IMR-90 (cell line): Measurements from ENCODE around the gene CLSTN3. TPM values are rescaled to one million over a fixed set of nuclear protein-coding genes. Genes with fewer than 3 reads are reported as not detected.

Source experiments
- ATAC-seq: fragments of 200-7000 bp; cut with Tn5 transposase; 2 replicates; pipeline ENCODE4 v1.9.1; 2020; ENCODE audit warnings: low read depth, mild to moderate bottlenecking, moderate library complexity
- BruUV-seq: library from RNA; stranded (reverse); fragments of 400-500 nt; replicated peaks from 2 replicates; lab custom pipeline; 2021; lab: Mats Ljungman, UMichigan
- CTCF ChIA-PET: fragments of 300-600 bp; formaldehyde crosslinking; extraction: SDS; loops from one replicate; lab custom pipeline; 2021; ENCODE audit warnings: antibody characterized with exemption; lab: Yijun Ruan, JAX
- POLR2A ChIA-PET: fragments of 300-600 bp; sonication (Branson Sonifier 250); formaldehyde crosslinking; loops from one replicate; lab custom pipeline; 2022; ENCODE audit warnings: antibody characterized with exemption; ENCODE audit not compliant: unreplicated experiment; lab: Charles Lee
- DNase-seq: peaks from one replicate; pipeline ENCODE4 v3.0.0; 2013
- H2AFZ ChIP-seq: replicated peaks from 2 replicates; pipeline ENCODE3; 2013; ENCODE audit warnings: low read length, mild to moderate bottlenecking; ENCODE audit not compliant: poor library complexity
- H2AK5ac ChIP-seq: 2 replicates; pipeline ENCODE4 v1.6.1; 2013; ENCODE audit warnings: low read depth, low read length, inconsistent platforms
- H2AK9ac ChIP-seq: replicated peaks from 2 replicates; pipeline ENCODE3; 2013; ENCODE audit warnings: mild to moderate bottlenecking, low read depth, low read length, moderate library complexity; ENCODE audit not compliant: poor library complexity
- H2BK120ac ChIP-seq: 2 replicates; pipeline ENCODE4 v1.6.1; 2013; ENCODE audit warnings: low read depth, low read length, inconsistent platforms
- H2BK15ac ChIP-seq: 3 replicates; pipeline ENCODE4 v1.6.1; 2013; ENCODE audit warnings: low read depth, low read length, inconsistent platforms
- H2BK20ac ChIP-seq: 2 replicates; pipeline ENCODE4 v1.6.1; 2013; ENCODE audit warnings: low read depth, mild to moderate bottlenecking, inconsistent platforms, low read length, moderate library complexity
- H2BK5ac ChIP-seq: 2 replicates; pipeline ENCODE4 v1.6.1; 2013; ENCODE audit warnings: mild to moderate bottlenecking, low read depth, low read length, inconsistent platforms; ENCODE audit not compliant: poor library complexity, severe bottlenecking
- H3K14ac ChIP-seq: replicated peaks from 2 replicates; pipeline ENCODE4 v1.6.1; 2013; ENCODE audit warnings: low read depth, low read length, inconsistent platforms
- H3K18ac ChIP-seq: 2 replicates; pipeline ENCODE4 v1.6.1; 2013; ENCODE audit warnings: low read depth, low read length, control low read depth
- H3K23ac ChIP-seq: 2 replicates; pipeline ENCODE4 v1.6.1; 2013; ENCODE audit warnings: low read depth, low read length, inconsistent platforms
- H3K27ac ChIP-seq: 2 replicates; pipeline ENCODE4 v1.5.1; 2013; ENCODE audit warnings: mild to moderate bottlenecking, control low read depth, low read length; ENCODE audit not compliant: insufficient read depth
- H3K27me3 ChIP-seq: 2 replicates; pipeline ENCODE4 v1.6.1; 2013; ENCODE audit warnings: low read length; ENCODE audit not compliant: control insufficient read depth, insufficient read depth
- H3K36me3 ChIP-seq: 2 replicates; pipeline ENCODE4 v1.6.1; 2013; ENCODE audit warnings: low read length, mixed read lengths; ENCODE audit not compliant: control insufficient read depth, insufficient read depth
- H3K4ac ChIP-seq: 2 replicates; pipeline ENCODE4 v1.6.1; 2013; ENCODE audit warnings: low read depth, low read length, inconsistent platforms
- H3K4me1 ChIP-seq: 2 replicates; pipeline ENCODE4 v1.6.1; 2013; ENCODE audit warnings: low read length, mixed read lengths; ENCODE audit not compliant: control insufficient read depth, insufficient read depth
- H3K4me2 ChIP-seq: 2 replicates; pipeline ENCODE4 v1.6.1; 2013; ENCODE audit warnings: low read depth, mild to moderate bottlenecking, control low read depth, low read length, moderate library complexity
- H3K4me3 ChIP-seq: 2 replicates; pipeline ENCODE4 v1.5.1; 2013; ENCODE audit warnings: low read depth, mild to moderate bottlenecking, control low read depth, low read length, moderate library complexity; ENCODE audit not compliant: insufficient read depth
- H3K56ac ChIP-seq: 2 replicates; pipeline ENCODE4 v1.6.1; 2013; ENCODE audit warnings: low read length, inconsistent platforms; ENCODE audit not compliant: insufficient read depth; ENCODE audit errors: extremely low read depth
- H3K79me1 ChIP-seq, 2 experiments: 2 replicates each; pipeline ENCODE4 v1.6.1; 2013; ENCODE audit warnings: low read length in 2 of 2, inconsistent platforms in 1 of 2, low read depth in 1 of 2
- H3K9ac ChIP-seq: 2 replicates; pipeline ENCODE4 v1.6.1; 2013; ENCODE audit warnings: low read depth, low read length, control low read depth
- H3K9me1 ChIP-seq: 2 replicates; pipeline ENCODE4 v1.6.1; 2013; ENCODE audit warnings: low read length, inconsistent platforms; ENCODE audit not compliant: insufficient read depth
- H3K9me3 ChIP-seq: 2 replicates; pipeline ENCODE4 v1.6.1; 2013; ENCODE audit warnings: low read length; ENCODE audit not compliant: control insufficient read depth, insufficient read depth
- H4K20me1 ChIP-seq: 2 replicates; pipeline ENCODE4 v1.6.1; 2013; ENCODE audit warnings: low read length, inconsistent platforms; ENCODE audit not compliant: insufficient read depth
- H4K5ac ChIP-seq: 2 replicates; pipeline ENCODE4 v1.6.1; 2013; ENCODE audit warnings: mild to moderate bottlenecking, low read depth, low read length, control low read depth
- H4K8ac ChIP-seq, 2 experiments: 2 replicates each; pipeline ENCODE4 v1.6.1; 2013; ENCODE audit warnings: low read depth in 2 of 2, low read length in 2 of 2, control low read depth in 1 of 2, inconsistent platforms in 1 of 2
- H4K91ac ChIP-seq: 2 replicates; pipeline ENCODE4 v1.6.1; 2013; ENCODE audit warnings: low read depth, low read length, inconsistent platforms; ENCODE audit not compliant: insufficient read depth
- BHLHE40 ChIP-seq: fragments of 150-350 bp; IDR thresholded peaks from 2 replicates; pipeline ENCODE4 v1.6.1; 2016; ENCODE audit warnings: mild to moderate bottlenecking, low read depth, low read length
- CEBPB ChIP-seq: IDR thresholded peaks from 2 replicates; pipeline ENCODE4 v1.6.1; 2012; ENCODE audit warnings: low read depth, low read length, improper control_type of control experiment
- CHD1 ChIP-seq: IDR thresholded peaks from 2 replicates; pipeline ENCODE4 v1.6.1; 2012; ENCODE audit warnings: low read depth, low read length, improper control_type of control experiment
- FOS ChIP-seq: fragments of 150-350 bp; IDR thresholded peaks from 2 replicates; pipeline ENCODE4 v1.6.1; 2016; ENCODE audit warnings: low read depth, low read length
- MAFK ChIP-seq: IDR thresholded peaks from 2 replicates; pipeline ENCODE4 v1.6.1; 2012; ENCODE audit warnings: low read depth, low read length, improper control_type of control experiment
- MAZ ChIP-seq: IDR thresholded peaks from 2 replicates; pipeline ENCODE4 v1.6.1; 2012; ENCODE audit warnings: low read depth, mild to moderate bottlenecking, low read length, improper control_type of control experiment, moderate library complexity, borderline replicate concordance
- MXI1 ChIP-seq: IDR thresholded peaks from 2 replicates; pipeline ENCODE4 v1.6.1; 2012; ENCODE audit warnings: low read depth, mild to moderate bottlenecking, low read length, moderate library complexity, borderline replicate concordance
- NFE2L2 ChIP-seq: fragments of 150-350 bp; IDR thresholded peaks from 2 replicates; pipeline ENCODE4 v1.6.1; 2016; ENCODE audit warnings: low read depth, mild to moderate bottlenecking, low read length
- POLR2A ChIP-seq: IDR thresholded peaks from 2 replicates; pipeline ENCODE4 v1.6.1; 2012; ENCODE audit warnings: mild to moderate bottlenecking, low read depth, low read length
- RAD21 ChIP-seq: IDR thresholded peaks from 2 replicates; pipeline ENCODE4 v1.6.1; 2012; ENCODE audit warnings: low read length, improper control_type of control experiment
- RCOR1 ChIP-seq: IDR thresholded peaks from 2 replicates; pipeline ENCODE4 v1.6.1; 2012; ENCODE audit warnings: mild to moderate bottlenecking, low read length, improper control_type of control experiment; ENCODE audit not compliant: insufficient replicate concordance
- RFX5 ChIP-seq: IDR thresholded peaks from 2 replicates; pipeline ENCODE4 v1.8.0; 2012; ENCODE audit warnings: low read depth, mild to moderate bottlenecking, low read length, moderate library complexity
- WGBS, 2 experiments: methylation state at CpG; one replicate each; pipeline versions ENCODE4 v1.1.5 to v1.1.7; 2013; ENCODE audit warnings: missing lambda C conversion rate in 2 of 2; ENCODE audit not compliant: insufficient read length in 1 of 2; ENCODE audit errors: extremely low coverage in 2 of 2; 5-methylcytosine and 5-hydroxymethylcytosine counted together
- dilution Hi-C: fragments of 300-500 bp; cut with HindIII; formaldehyde crosslinking; loops from one replicate; pipeline ENCODE4 v1.14.3; 2018; ENCODE audit warnings: low sequenced_read_pairs; ENCODE audit not compliant: unreplicated experiment
- in situ Hi-C: fragments of 300-500 bp; cut with MboI; formaldehyde crosslinking; loops from 3 replicates; pipeline ENCODE4 v1.14.3; 2019; ENCODE audit warnings: low sequenced_read_pairs, inconsistent platforms, mixed read lengths
- intact Hi-C: fragments of 100-400 bp; cut with micrococcal nuclease; formaldehyde crosslinking; loops from 2 replicates; pipeline ENCODE4 v1.10.0; 2022
- polyA plus RNA-seq, 3 experiments: library from polyadenylated mRNA; depleted of rRNA; stranded (reverse); fragments of >200 nt; gene quantifications; 2 replicates each; pipeline ENCODE4 v1.2.3, GENCODE V29; 2012; ENCODE audit warnings: low replicate concordance in 1 of 3
- total RNA-seq: library from RNA; depleted of rRNA; stranded (reverse); fragments of >200 nt; gene quantifications from 2 replicates; pipeline ENCODE4 v1.2.3, GENCODE V29; 2012
- TF ChIP-seq, protein P1 (sequence below): conservative IDR thresholded peaks from 2 replicates; pipeline ENCODE4 v1.5.1; 2012; ENCODE audit warnings: mild to moderate bottlenecking, low read depth, low read length, improper control_type of control experiment
- TF ChIP-seq, protein P2 (sequence below): fragments of 150-350 bp; IDR thresholded peaks from 2 replicates; pipeline ENCODE4 v1.6.1; 2017; ENCODE audit warnings: mild to moderate bottlenecking, antibody characterized with exemption, low read length, low read depth
- TF ChIP-seq, protein P3 (sequence below): fragments of 150-350 bp; IDR thresholded peaks from 2 replicates; pipeline ENCODE4 v1.6.1; 2016; ENCODE audit warnings: low read depth, mild to moderate bottlenecking, low read length, moderate library complexity, borderline replicate concordance

The CLSTN3 gene
- total and polyA plus RNA-seq, 2 of the 4 experiments (the other 2 are of a cell fraction) = 4.1 to 16.4 TPM

DNA sequence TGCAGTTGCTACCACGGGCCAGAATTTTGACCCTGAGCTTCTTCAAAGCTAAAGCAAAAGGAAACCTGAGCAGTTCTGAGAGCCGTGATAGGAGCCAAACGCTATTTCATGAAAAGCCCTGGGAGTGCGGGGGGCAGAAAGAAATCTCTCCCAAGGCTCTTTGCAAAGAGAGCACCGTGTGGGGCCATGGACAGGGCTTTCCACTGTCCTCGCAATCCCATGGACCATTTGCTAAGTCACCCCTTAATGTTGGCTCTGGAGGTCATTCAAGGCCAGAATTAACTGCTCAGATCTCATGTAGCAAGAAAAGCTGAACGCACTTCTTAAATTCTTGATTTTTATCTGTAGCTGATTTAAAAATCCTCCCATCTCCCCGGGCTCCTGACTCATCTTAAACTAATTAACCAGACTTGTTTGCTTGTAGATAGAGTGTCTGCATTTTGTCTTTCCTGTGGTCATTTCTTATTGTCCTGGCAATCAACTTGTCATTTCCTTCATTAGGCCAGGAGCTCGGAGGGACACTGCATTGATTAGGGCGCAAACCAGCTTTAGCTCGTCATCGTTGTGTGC is 24.8 kb downstream of the CLSTN3 start:
- TF ChIP-seq RCOR1 (no peak), MAFK (no peak), BHLHE40 (no peak), RAD21 (no peak), MAZ (no peak), CHD1 (no peak), CEBPB (no peak), MXI1 (no peak), FOS (no peak), NFE2L2 (no peak), RFX5 (no peak), POLR2A (no peak)
- TF ChIP-seq, protein P1, sequence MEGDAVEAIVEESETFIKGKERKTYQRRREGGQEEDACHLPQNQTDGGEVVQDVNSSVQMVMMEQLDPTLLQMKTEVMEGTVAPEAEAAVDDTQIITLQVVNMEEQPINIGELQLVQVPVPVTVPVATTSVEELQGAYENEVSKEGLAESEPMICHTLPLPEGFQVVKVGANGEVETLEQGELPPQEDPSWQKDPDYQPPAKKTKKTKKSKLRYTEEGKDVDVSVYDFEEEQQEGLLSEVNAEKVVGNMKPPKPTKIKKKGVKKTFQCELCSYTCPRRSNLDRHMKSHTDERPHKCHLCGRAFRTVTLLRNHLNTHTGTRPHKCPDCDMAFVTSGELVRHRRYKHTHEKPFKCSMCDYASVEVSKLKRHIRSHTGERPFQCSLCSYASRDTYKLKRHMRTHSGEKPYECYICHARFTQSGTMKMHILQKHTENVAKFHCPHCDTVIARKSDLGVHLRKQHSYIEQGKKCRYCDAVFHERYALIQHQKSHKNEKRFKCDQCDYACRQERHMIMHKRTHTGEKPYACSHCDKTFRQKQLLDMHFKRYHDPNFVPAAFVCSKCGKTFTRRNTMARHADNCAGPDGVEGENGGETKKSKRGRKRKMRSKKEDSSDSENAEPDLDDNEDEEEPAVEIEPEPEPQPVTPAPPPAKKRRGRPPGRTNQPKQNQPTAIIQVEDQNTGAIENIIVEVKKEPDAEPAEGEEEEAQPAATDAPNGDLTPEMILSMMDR = no peak
- TF ChIP-seq, protein P2, sequence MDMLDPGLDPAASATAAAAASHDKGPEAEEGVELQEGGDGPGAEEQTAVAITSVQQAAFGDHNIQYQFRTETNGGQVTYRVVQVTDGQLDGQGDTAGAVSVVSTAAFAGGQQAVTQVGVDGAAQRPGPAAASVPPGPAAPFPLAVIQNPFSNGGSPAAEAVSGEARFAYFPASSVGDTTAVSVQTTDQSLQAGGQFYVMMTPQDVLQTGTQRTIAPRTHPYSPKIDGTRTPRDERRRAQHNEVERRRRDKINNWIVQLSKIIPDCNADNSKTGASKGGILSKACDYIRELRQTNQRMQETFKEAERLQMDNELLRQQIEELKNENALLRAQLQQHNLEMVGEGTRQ = no peak
- TF ChIP-seq, protein P3, sequence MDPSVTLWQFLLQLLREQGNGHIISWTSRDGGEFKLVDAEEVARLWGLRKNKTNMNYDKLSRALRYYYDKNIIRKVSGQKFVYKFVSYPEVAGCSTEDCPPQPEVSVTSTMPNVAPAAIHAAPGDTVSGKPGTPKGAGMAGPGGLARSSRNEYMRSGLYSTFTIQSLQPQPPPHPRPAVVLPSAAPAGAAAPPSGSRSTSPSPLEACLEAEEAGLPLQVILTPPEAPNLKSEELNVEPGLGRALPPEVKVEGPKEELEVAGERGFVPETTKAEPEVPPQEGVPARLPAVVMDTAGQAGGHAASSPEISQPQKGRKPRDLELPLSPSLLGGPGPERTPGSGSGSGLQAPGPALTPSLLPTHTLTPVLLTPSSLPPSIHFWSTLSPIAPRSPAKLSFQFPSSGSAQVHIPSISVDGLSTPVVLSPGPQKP = no peak

More for the DNA sequence above, 24.8 kb downstream of the CLSTN3 start:
- Histone ChIP-seq H2BK20ac (no peak overlapping the region), H3K27me3 (no peaks in the 10 kb centered on the region), H3K14ac (no peak overlapping the region), H3K18ac (no peak overlapping the region), H3K9me1 (no peaks in the 10 kb centered on the region), H3K9me3 (no peaks in the 10 kb centered on the region), H3K56ac (no peak overlapping the region), H3K36me3 (peaks cover 29% of the 10 kb centered on the region), H2AK5ac (no peak overlapping the region), H4K20me1 (no peaks in the 10 kb centered on the region; the same call in 1 of the 2 replicates), H3K9ac (no peak overlapping the region), H3K4me1 (no peaks in the 10 kb centered on the region), H2BK15ac (no peak overlapping the region), H3K4me2 (no peak overlapping the region), H3K79me1 (no peaks in the 10 kb centered on the region), H3K4ac (no peak overlapping the region), H4K91ac (no peak overlapping the region), H2AK9ac (peak overlapping the region; percentile 63), H2BK120ac (no peak overlapping the region), H4K5ac (no peak overlapping the region), H4K8ac (no peak overlapping the region), H3K27ac (no peak overlapping the region), H2BK5ac (no peak overlapping the region), H3K4me3 (no peak overlapping the region), H3K23ac (no peak overlapping the region), H2AFZ (no peak overlapping the region)
- no peak for ATAC-seq
- DNase-seq = no peak
- CTCF ChIA-PET = interaction anchor here (0.6 to 0.8 kb wide), 2 partner anchors 13 to 278 kb away, joined by 3 to 7 read pairs; no protein-coding TSS in a partner anchor
- POLR2A ChIA-PET = interaction anchor here (0.7 kb wide), 1 partner anchor 29 kb away, joined by 3 read pairs; no protein-coding TSS in a partner anchor
- BruUV-seq = no TSS peak
- in situ Hi-C loops (no loop called here), intact Hi-C loops (no loop called here), dilution Hi-C loops (no loop called here)
- 94% methylated on average over 4 of the region's 12 CpGs; no CpG with 5 or more reads in 1 of the 2 experiments for WGBS, 2 experiments
